PC-9 (cell line): Measurements from ENCODE around the gene COQ10B. TPM values are rescaled to one million over a fixed set of nuclear protein-coding genes. Genes with fewer than 3 reads are reported as not detected.

Source experiments
- BruUV-seq: library from RNA; stranded (reverse); fragments of 400-500 nt; replicated peaks from 2 replicates; lab custom pipeline; 2021; lab: Mats Ljungman, UMichigan
- CTCF ChIA-PET: fragments of 300-600 bp; sonication (Branson Sonifier 250); formaldehyde crosslinking; loops from one replicate; lab custom pipeline; 2022; ENCODE audit warnings: antibody characterized with exemption; lab: Charles Lee
- POLR2A ChIA-PET: fragments of 300-600 bp; sonication (Branson Sonifier 250); formaldehyde crosslinking; loops from one replicate; lab custom pipeline; 2022; ENCODE audit warnings: antibody characterized with exemption; ENCODE audit not compliant: unreplicated experiment; lab: Charles Lee
- DNase-seq, 2 experiments: peaks; one replicate each; pipeline versions ENCODE4 v3.0.0 to v3.0.0-alpha.2; 2015 to 2022; ENCODE audit warnings: mixed read lengths in 1 of 2
- H2AFZ ChIP-seq: fragments of 200-600 bp; sonication (generic); 2 replicates; pipeline ENCODE4 v1.8.1; 2017; ENCODE audit warnings: antibody characterized with exemption
- H3F3A ChIP-seq: fragments of 200-600 bp; sonication (generic); 2 replicates; pipeline ENCODE4 v1.8.1; 2017; ENCODE audit warnings: antibody characterized with exemption, mild to moderate bottlenecking, low read depth; ENCODE audit not compliant: insufficient read depth
- H3K27ac ChIP-seq: fragments of 200-600 bp; sonication (generic); 2 replicates; pipeline ENCODE4 v1.6.1; 2016; ENCODE audit warnings: mixed run types
- H3K27me3 ChIP-seq: fragments of 200-600 bp; sonication (generic); 2 replicates; pipeline ENCODE4 v1.6.1; 2016; ENCODE audit warnings: low read depth, mixed run types; ENCODE audit not compliant: insufficient read depth
- H3K36me3 ChIP-seq: fragments of 200-600 bp; sonication (generic); 2 replicates; pipeline ENCODE4 v1.6.1; 2016; ENCODE audit warnings: low read depth, mixed run types
- H3K4me1 ChIP-seq: fragments of 200-600 bp; sonication (generic); replicated peaks from 2 replicates; pipeline ENCODE4 v1.6.1; 2016; ENCODE audit warnings: mixed run types; ENCODE audit not compliant: insufficient read depth
- H3K4me2 ChIP-seq: fragments of 200-600 bp; sonication (generic); 2 replicates; pipeline ENCODE4 v1.6.1; 2017; ENCODE audit warnings: mixed run types
- H3K4me3 ChIP-seq: fragments of 200-600 bp; sonication (generic); 2 replicates; pipeline ENCODE4 v1.6.1; 2016; ENCODE audit warnings: mixed run types
- H3K79me2 ChIP-seq: fragments of 200-600 bp; sonication (generic); 2 replicates; pipeline ENCODE4 v1.6.1; 2017; ENCODE audit warnings: low read depth, mixed run types
- H3K9me2 ChIP-seq: fragments of 200-600 bp; sonication (generic); 2 replicates; pipeline ENCODE4 v1.8.1; 2017; ENCODE audit warnings: mild to moderate bottlenecking; ENCODE audit not compliant: insufficient read depth
- H3K9me3 ChIP-seq: fragments of 200-600 bp; sonication (generic); 2 replicates; pipeline ENCODE4 v1.8.1; 2016; ENCODE audit warnings: low read depth; ENCODE audit not compliant: insufficient read depth
- H4K20me1 ChIP-seq: fragments of 200-600 bp; sonication (generic); 2 replicates; pipeline ENCODE4 v1.8.1; 2017; ENCODE audit not compliant: insufficient read depth
- EZH2 ChIP-seq: fragments of 200-600 bp; sonication (generic); IDR thresholded peaks from 2 replicates; pipeline ENCODE4 v1.8.0; 2017; ENCODE audit warnings: antibody characterized with exemption, low read depth
- intact Hi-C: fragments of 100-400 bp; cut with micrococcal nuclease; formaldehyde crosslinking; loops from one replicate; pipeline ENCODE4 v1.10.0; 2022; ENCODE audit not compliant: unreplicated experiment
- total RNA-seq: library from RNA; stranded (reverse); gene quantifications from 2 replicates; pipeline ENCODE4 v1.2.3, GENCODE V29; 2021
- TF ChIP-seq, protein P1 (sequence below): fragments of 200-600 bp; sonication (generic); conservative IDR thresholded peaks from 2 replicates; pipeline ENCODE4 v1.6.1; 2017; ENCODE audit warnings: mixed run types, antibody characterized with exemption, mild to moderate bottlenecking, moderate library complexity

The COQ10B gene
- total RNA-seq, 1 experiment from 2014 or later: 18.1 TPM

DNA sequence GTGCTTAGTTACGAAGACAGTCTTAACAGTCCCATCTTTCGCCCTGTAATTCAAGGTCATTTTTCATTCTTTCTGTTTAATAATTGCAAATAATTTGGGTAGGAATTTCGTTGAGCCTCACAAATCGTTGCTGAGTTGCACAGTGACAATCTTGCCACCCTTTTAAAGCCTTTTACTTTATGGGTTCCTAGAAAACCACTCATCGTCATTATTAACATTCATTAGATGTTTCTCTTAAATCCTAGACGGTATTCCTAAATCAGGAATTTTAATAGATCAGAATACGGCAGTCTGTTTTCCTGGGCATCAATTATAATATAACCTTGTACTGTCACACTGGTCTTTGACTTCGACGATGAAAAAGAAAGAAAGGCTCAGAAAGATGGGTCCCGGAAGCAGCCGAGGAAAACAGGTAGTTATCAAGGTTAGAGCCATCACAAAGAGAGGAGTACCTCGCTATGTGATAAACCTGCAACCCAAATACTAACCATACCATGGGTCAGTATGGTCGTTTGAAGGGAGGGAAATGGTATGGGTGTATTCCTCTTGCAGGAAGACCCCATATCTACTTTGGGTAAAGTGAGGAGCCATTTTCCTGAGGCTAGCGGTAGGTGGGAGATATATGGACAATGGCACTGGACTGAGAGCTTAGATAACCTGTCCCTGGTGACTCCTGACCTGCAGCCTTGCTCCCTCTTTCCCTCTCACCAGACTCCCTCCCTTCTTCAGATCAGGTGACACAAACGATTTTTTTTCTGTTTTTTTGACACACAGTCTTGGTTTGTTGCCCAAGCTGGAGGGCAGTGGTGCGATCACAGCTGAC is 17.5 kb upstream of the COQ10B start:
- BruUV-seq: TSS peak; percentile 91
- no peaks in the 10 kb centered on the region for H3K27me3 ChIP-seq
- 0 out of 2 replicates have a peak, but pooled peaks cover 4% of the 10 kb centered on the region for H3K36me3 ChIP-seq
- peak overlapping the region; percentile 92 for H2AFZ ChIP-seq
- POLR2A ChIA-PET: interaction anchor here (0.5 to 0.6 kb wide), 2 partner anchors 48 to 64 kb away, joined by 3 to 4 read pairs; partner anchors contain the start of gene HSPE1
- intact Hi-C loops: loop anchor here (1.0 to 5.0 kb wide), 3 partner anchors 17 to 271 kb away; partner anchors contain the start of genes COQ10B, HSPE1 and MARS2
- H3K79me2 ChIP-seq: peaks cover 40% of the 10 kb centered on the region
- no peak for DNase-seq
- H3K9me3 ChIP-seq: no peaks in the 10 kb centered on the region
- TF ChIP-seq, protein P1, sequence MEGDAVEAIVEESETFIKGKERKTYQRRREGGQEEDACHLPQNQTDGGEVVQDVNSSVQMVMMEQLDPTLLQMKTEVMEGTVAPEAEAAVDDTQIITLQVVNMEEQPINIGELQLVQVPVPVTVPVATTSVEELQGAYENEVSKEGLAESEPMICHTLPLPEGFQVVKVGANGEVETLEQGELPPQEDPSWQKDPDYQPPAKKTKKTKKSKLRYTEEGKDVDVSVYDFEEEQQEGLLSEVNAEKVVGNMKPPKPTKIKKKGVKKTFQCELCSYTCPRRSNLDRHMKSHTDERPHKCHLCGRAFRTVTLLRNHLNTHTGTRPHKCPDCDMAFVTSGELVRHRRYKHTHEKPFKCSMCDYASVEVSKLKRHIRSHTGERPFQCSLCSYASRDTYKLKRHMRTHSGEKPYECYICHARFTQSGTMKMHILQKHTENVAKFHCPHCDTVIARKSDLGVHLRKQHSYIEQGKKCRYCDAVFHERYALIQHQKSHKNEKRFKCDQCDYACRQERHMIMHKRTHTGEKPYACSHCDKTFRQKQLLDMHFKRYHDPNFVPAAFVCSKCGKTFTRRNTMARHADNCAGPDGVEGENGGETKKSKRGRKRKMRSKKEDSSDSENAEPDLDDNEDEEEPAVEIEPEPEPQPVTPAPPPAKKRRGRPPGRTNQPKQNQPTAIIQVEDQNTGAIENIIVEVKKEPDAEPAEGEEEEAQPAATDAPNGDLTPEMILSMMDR: no peak
- no peak for TF ChIP-seq EZH2
- CTCF ChIA-PET: no interaction called here
- H3K27ac ChIP-seq: peak overlapping the region; percentile 80
- no peaks in the 10 kb centered on the region for H3K9me2 ChIP-seq
- peak overlapping the region; percentile 77 for H3K4me3 ChIP-seq
- H3K4me1 ChIP-seq: peaks cover 24% of the 10 kb centered on the region
- peaks cover 33% of the 10 kb centered on the region for H4K20me1 ChIP-seq
- H3K4me2 ChIP-seq: peak overlapping the region; percentile 96
- peaks cover 8% of the 10 kb centered on the region for H3F3A ChIP-seq

DNA sequence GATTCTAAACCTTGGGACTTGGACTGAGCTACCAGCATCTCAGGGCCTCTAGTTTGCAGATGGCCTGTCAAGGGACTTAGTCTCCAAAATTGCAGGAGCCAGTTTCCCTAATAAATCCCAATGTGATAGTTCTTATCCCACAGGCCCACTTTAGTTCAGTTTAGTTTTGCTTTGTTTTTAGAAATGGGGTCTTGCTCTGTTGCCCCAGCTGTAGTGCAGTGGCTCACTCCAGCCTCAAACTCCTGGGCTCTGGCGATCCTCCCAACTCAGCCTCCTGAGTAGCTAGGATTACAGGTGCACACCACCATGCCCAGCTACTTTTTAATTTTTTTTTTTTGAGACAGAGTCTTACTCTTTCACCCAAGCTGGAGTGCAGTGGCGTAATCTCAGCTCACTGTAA is 16.0 kb upstream of the COQ10B start:
- DNase-seq: no peak
- H3K9me2 ChIP-seq: no peaks in the 10 kb centered on the region
- no peak overlapping the region for H2AFZ ChIP-seq
- H3F3A ChIP-seq: peaks cover 8% of the 10 kb centered on the region
- ChIA-PET POLR2A (interaction anchor here (0.6 kb wide), 1 partner anchor 79 kb away, joined by 3 read pairs; no protein-coding TSS in a partner anchor), CTCF (interaction anchor here (1.0 kb wide), 1 partner anchor 12 kb away, joined by 3 read pairs; no protein-coding TSS in a partner anchor)
- 0 out of 2 replicates have a peak, but pooled peaks cover 4% of the 10 kb centered on the region for H3K36me3 ChIP-seq
- H4K20me1 ChIP-seq: peaks cover 17% of the 10 kb centered on the region
- H3K4me1 ChIP-seq: peaks cover 18% of the 10 kb centered on the region
- H3K4me2 ChIP-seq: no peak overlapping the region
- no peak overlapping the region for H3K27ac ChIP-seq
- BruUV-seq: no TSS peak
- peaks cover 25% of the 10 kb centered on the region for H3K79me2 ChIP-seq
- no peak for TF ChIP-seq EZH2
- TF ChIP-seq, protein P1: no peak
- H3K4me3 ChIP-seq: no peak overlapping the region
- intact Hi-C loops: loop anchor here (5.0 kb wide), 1 partner anchor 270 kb away; the partner anchor contains the start of gene MARS2
- H3K27me3 ChIP-seq: no peaks in the 10 kb centered on the region
- no peaks in the 10 kb centered on the region for H3K9me3 ChIP-seq

DNA sequence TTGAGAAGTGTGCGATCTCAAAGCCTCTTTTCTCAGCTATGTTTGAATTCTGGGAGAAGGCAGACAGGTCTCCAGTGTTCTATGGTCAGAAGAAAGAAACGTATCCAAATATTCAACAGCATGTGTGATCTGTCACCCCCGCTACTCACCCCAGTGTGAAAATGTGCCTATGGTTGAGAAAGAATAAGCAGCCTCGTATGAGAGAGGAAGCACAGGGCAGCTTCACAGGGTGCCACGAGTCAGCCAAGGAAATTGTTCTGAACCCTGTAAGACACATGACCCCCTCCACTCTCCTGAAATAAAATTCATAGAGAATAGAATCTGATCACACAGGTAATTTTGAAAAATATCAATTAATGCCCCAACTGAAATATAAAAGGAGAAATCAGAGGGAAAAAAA is 10.5 kb upstream of the COQ10B start:
- H3K36me3 ChIP-seq: no peaks in the 10 kb centered on the region
- BruUV-seq: no TSS peak
- no peaks in the 10 kb centered on the region for H3K9me2 ChIP-seq
- no peak for DNase-seq
- no peak overlapping the region for H2AFZ ChIP-seq
- no peak for TF ChIP-seq EZH2
- TF ChIP-seq, protein P1: no peak
- ChIA-PET CTCF (no interaction called here), POLR2A (no interaction called here)
- H3K27ac ChIP-seq: no peak overlapping the region
- intact Hi-C loops: no loop called here
- H3K9me3 ChIP-seq: no peaks in the 10 kb centered on the region
- H3K79me2 ChIP-seq: no peaks in the 10 kb centered on the region
- no peak overlapping the region for H3K4me3 ChIP-seq
- no peaks in the 10 kb centered on the region for H3K27me3 ChIP-seq
- no peak overlapping the region for H3K4me2 ChIP-seq
- no peaks in the 10 kb centered on the region for H3K4me1 ChIP-seq
- no peaks in the 10 kb centered on the region for H4K20me1 ChIP-seq
- no peaks in the 10 kb centered on the region for H3F3A ChIP-seq
